Measurements from ENCODE around the gene CACNA1S. TPM values are rescaled to one million over a fixed set of nuclear protein-coding genes. Genes with fewer than 3 reads are reported as not detected.

CACNA1S gene
- polyA plus RNA-seq, 1 of the 3 experiments (the other 2 are of a cell fraction) = not detected

DNA sequence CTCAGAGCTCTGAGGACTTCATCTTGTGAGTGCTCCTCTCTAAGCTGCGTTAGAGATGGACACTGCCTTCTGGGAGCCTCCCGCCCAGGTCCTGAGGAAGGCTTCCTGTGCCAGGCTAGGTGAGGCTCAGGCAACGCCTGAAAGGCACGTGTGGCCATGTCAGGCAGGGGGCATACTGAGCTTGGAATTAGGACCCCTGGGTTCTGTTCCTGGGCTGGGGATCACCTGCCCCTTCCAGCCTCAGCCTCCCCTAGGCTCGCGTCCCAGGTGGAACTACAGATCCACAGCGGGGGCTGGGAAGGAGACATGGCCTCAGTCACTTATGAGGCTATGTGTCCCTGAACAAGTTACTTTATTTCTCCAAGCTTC is 24.8 kb upstream of the CACNA1S start:
- no peak for TF ChIP-seq NFIC (IDR thresholded peaks at IDR 0.05; ENCODE audit: borderline replicate concordance)
- TF ChIP-seq, protein P1, sequence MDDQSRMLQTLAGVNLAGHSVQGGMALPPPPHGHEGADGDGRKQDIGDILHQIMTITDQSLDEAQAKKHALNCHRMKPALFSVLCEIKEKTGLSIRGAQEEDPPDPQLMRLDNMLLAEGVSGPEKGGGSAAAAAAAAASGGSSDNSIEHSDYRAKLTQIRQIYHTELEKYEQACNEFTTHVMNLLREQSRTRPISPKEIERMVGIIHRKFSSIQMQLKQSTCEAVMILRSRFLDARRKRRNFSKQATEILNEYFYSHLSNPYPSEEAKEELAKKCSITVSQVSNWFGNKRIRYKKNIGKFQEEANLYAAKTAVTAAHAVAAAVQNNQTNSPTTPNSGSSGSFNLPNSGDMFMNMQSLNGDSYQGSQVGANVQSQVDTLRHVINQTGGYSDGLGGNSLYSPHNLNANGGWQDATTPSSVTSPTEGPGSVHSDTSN (IDR thresholded peaks at IDR 0.05) = no peak
- TF ChIP-seq YY1 (IDR thresholded peaks at IDR 0.05; ENCODE audit: low read depth) = no peak
- TF ChIP-seq GATA2 (CRISPR knock-in tag; IDR thresholded peaks at IDR 0.05) = no peak
- TF ChIP-seq RXRA (IDR thresholded peaks at IDR 0.05; ENCODE audit: borderline replicate concordance, low read depth) = no peak
- TF ChIP-seq SIN3A (IDR thresholded peaks at IDR 0.05; ENCODE audit: borderline replicate concordance, low read depth, low read length) = no peak
- no peak for TF ChIP-seq MXI1 (IDR thresholded peaks at IDR 0.05; ENCODE audit: low read depth, low read length)
- TF ChIP-seq REST (IDR thresholded peaks at IDR 0.05; ENCODE audit: low read depth, low read length) = no peak
- no peak for TF ChIP-seq FOXJ3 (CRISPR knock-in tag; IDR thresholded peaks at IDR 0.05)
- TF ChIP-seq, protein P2, sequence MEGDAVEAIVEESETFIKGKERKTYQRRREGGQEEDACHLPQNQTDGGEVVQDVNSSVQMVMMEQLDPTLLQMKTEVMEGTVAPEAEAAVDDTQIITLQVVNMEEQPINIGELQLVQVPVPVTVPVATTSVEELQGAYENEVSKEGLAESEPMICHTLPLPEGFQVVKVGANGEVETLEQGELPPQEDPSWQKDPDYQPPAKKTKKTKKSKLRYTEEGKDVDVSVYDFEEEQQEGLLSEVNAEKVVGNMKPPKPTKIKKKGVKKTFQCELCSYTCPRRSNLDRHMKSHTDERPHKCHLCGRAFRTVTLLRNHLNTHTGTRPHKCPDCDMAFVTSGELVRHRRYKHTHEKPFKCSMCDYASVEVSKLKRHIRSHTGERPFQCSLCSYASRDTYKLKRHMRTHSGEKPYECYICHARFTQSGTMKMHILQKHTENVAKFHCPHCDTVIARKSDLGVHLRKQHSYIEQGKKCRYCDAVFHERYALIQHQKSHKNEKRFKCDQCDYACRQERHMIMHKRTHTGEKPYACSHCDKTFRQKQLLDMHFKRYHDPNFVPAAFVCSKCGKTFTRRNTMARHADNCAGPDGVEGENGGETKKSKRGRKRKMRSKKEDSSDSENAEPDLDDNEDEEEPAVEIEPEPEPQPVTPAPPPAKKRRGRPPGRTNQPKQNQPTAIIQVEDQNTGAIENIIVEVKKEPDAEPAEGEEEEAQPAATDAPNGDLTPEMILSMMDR (IDR thresholded peaks at IDR 0.05) = no peak
- TF ChIP-seq TCF12 (IDR thresholded peaks at IDR 0.05) = no peak
- no peak overlapping the region for H2AFZ ChIP-seq (ENCODE audit: low read depth)
- H3K4me1 ChIP-seq (ENCODE audit: control insufficient read depth in 1 of 2, insufficient read depth in 2 of 2, low read depth in 1 of 2, low read length in 1 of 2) = peaks cover 14 to 19% of the 10 kb centered on the region in 2 experiments; a peak in 2 of 4 replicates
- peak overlapping the region in 1 of 2 experiments; percentile 76; a peak in 1 of 4 replicates for H3K27ac ChIP-seq (ENCODE audit: low read depth in 2 of 2, low read length in 1 of 2)
- no peak overlapping the region for H3K4me3 ChIP-seq (ENCODE audit: low read depth in 2 of 2, low read length in 1 of 2)
- H3K27me3 ChIP-seq (ENCODE audit: insufficient read depth) = no peaks in the 10 kb centered on the region
- no peaks in the 10 kb centered on the region for H3K9me2 ChIP-seq
- no peaks in the 10 kb centered on the region for H3K9me3 ChIP-seq
- H3K4me2 ChIP-seq = peak overlapping the region; percentile 32; the same call in 1 of the 2 replicates
- no peak for DNase-seq
- 100% methylated on average over 1 of the region's 7 CpGs for WGBS (ENCODE audit: low lambda C conversion rate)
- no peak overlapping the region for H3K9ac ChIP-seq
- H3F3A ChIP-seq (replicated peaks; ENCODE audit: insufficient read depth) = peaks cover 19% of the 10 kb centered on the region
- POLR2A ChIA-PET = no interaction called here
- no peaks in the 10 kb centered on the region for H3K79me2 ChIP-seq (ENCODE audit: insufficient read depth)
- H4K20me1 ChIP-seq (ENCODE audit: insufficient read depth) = peaks cover 9% of the 10 kb centered on the region; the same call in 1 of the 2 replicates
- peaks cover 8 to 62% of the 10 kb centered on the region in 2 experiments for H3K36me3 ChIP-seq (replicated peaks in 1 of 2; ENCODE audit: control insufficient read depth in 1 of 2, insufficient read depth in 2 of 2, low read length in 1 of 2)
- CTCF ChIA-PET = interaction anchor here (1.0 to 2.0 kb wide), 3 partner anchors 12 to 23 kb away, joined by 3 to 13 read pairs (median 6); no protein-coding TSS in a partner anchor

Measured in SK-N-SH (cell line).